ENCODE data around the gene CSTA.
"Not testable (repeated sequence)": the region's sequence is repeated elsewhere in the genome, so short reads cannot be mapped to it uniquely, and the experiment has no call there.

Gene CSTA

GRCh38 chr3:122322095-122323075 is 2.7 kb upstream of the CSTA start:
- no peak for DNase-seq

- DNase-seq, result no peak
These were observed 721 bp downstream of the CSTA start for GRCh38 chr3:122325769-122326168.

- DNase-seq, result no peak
These were observed 6.8 kb downstream of the CSTA start for GRCh38 chr3:122331886-122332285.

- no peak for DNase-seq
These were observed 7.5 kb downstream of the CSTA start for GRCh38 chr3:122332551-122332950.

- DNase-seq, result no peak
These were observed 17.8 kb downstream of the CSTA start for GRCh38 chr3:122342803-122343202.

- DNase-seq, result no peak
These were observed 18.6 kb downstream of the CSTA start for GRCh38 chr3:122343654-122344053.

GRCh38 chr3:122349171-122349570 is 24.1 kb downstream of the CSTA start:
- no peak for DNase-seq

GRCh38 chr3:122350814-122351418 is 25.9 kb downstream of the CSTA start:
- no peak for DNase-seq

GRCh38 chr3:122351612-122352011 is 26.6 kb downstream of the CSTA start:
- DNase-seq, result no peak

- no peak for DNase-seq
These were observed 28.2 kb downstream of the CSTA start for GRCh38 chr3:122353215-122353614.

GRCh38 chr3:122353893-122354401 is 28.9 kb downstream of the CSTA start:
- DNase-seq, result no peak

GRCh38 chr3:122355612-122356011 is 30.6 kb downstream of the CSTA start:
- DNase-seq, result no peak

- no peak for DNase-seq
These were observed 31.4 kb downstream of the CSTA start for GRCh38 chr3:122356402-122356801.

- DNase-seq, result no peak
These were observed 33.0 kb downstream of the CSTA start for GRCh38 chr3:122357828-122358702.

GRCh38 chr3:122358703-122359032 is 33.6 kb downstream of the CSTA start:
- no peak for DNase-seq

GRCh38 chr3:122362026-122362425 is 37.0 kb downstream of the CSTA start:
- DNase-seq, result no peak

- no peak for DNase-seq
These were observed 39.4 kb downstream of the CSTA start for GRCh38 chr3:122364490-122364889.

- no peak for DNase-seq
These were observed 40.0 kb downstream of the CSTA start for GRCh38 chr3:122365073-122365472.

GRCh38 chr3:122365582-122366378 is 40.7 kb downstream of the CSTA start:
- DNase-seq, result not testable (repeated sequence)

GRCh38 chr3:122366379-122366749 is 41.3 kb downstream of the CSTA start:
- DNase-seq, result no peak

GRCh38 chr3:122374034-122374433 is 49.0 kb downstream of the CSTA start:
- no peak for DNase-seq

- no peak for DNase-seq
These were observed 52.9 kb downstream of the CSTA start for GRCh38 chr3:122377975-122378374.

Measured in NCI-H2029 treated with DMSO at 0.1 percent for 48 hours (cell line).